Neural progenitor cell (in vitro differentiated cells): ENCODE results near the gene NEGR1.

Source experiments
- EZH2 ChIP-seq: fragments of 200-600 bp; sonication (generic); IDR thresholded peaks from 2 replicates; pipeline ENCODE4 v1.6.1; 2017; ENCODE audit warnings: antibody characterized with exemption, mild to moderate bottlenecking, moderate library complexity
- EZH2phosphoT487 ChIP-seq: fragments of 200-600 bp; sonication (generic); IDR thresholded peaks from 2 replicates; pipeline ENCODE4 v1.6.1; 2017; ENCODE audit warnings: antibody characterized with exemption
- TF ChIP-seq, protein P1 (sequence below): fragments of 200-600 bp; sonication (generic); IDR thresholded peaks from 2 replicates; pipeline ENCODE4 v1.5.1; 2017; ENCODE audit warnings: antibody characterized with exemption, mild to moderate bottlenecking

- TF ChIP-seq, protein P1, sequence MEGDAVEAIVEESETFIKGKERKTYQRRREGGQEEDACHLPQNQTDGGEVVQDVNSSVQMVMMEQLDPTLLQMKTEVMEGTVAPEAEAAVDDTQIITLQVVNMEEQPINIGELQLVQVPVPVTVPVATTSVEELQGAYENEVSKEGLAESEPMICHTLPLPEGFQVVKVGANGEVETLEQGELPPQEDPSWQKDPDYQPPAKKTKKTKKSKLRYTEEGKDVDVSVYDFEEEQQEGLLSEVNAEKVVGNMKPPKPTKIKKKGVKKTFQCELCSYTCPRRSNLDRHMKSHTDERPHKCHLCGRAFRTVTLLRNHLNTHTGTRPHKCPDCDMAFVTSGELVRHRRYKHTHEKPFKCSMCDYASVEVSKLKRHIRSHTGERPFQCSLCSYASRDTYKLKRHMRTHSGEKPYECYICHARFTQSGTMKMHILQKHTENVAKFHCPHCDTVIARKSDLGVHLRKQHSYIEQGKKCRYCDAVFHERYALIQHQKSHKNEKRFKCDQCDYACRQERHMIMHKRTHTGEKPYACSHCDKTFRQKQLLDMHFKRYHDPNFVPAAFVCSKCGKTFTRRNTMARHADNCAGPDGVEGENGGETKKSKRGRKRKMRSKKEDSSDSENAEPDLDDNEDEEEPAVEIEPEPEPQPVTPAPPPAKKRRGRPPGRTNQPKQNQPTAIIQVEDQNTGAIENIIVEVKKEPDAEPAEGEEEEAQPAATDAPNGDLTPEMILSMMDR = no peak
- TF ChIP-seq EZH2phosphoT487 = no peak
- no peak for TF ChIP-seq EZH2
These were observed 750.0 kb downstream of the NEGR1 start for GRCh38 chr1:71532343-71532742.
